B cell (primary cell): ENCODE results near the gene PDK2. TPM values are rescaled to one million over a fixed set of nuclear protein-coding genes. Genes with fewer than 3 reads are reported as not detected.

Experiments used
- ATAC-seq: fragments of 200-7000 bp; cut with Tn5 transposase; one replicate; pipeline ENCODE4 v1.10.0; 2021; ENCODE audit warnings: low read depth, mild to moderate bottlenecking, moderate number of reproducible peaks, moderate library complexity
- CTCF ChIA-PET: fragments of 350-600 bp; sonication (Branson Sonifier 250); formaldehyde crosslinking; loops from one replicate; lab custom pipeline; 2021; ENCODE audit warnings: antibody characterized with exemption, inconsistent platforms; lab: Charles Lee
- POLR2A ChIA-PET: fragments of 350-600 bp; sonication (Branson Sonifier 250); formaldehyde crosslinking; loops from one replicate; lab custom pipeline; 2021; ENCODE audit warnings: antibody characterized with exemption; lab: Charles Lee
- DNase-seq: peaks from one replicate; pipeline ENCODE4 v3.0.0; 2013
- H2AFZ ChIP-seq: 2 replicates; pipeline ENCODE4 v1.6.1; 2012; ENCODE audit warnings: mild to moderate bottlenecking, low read depth, low read length; ENCODE audit not compliant: insufficient read depth, poor library complexity, severe bottlenecking
- H3K27ac ChIP-seq, 2 donors: 1 replicate in 1 of 2; 2 replicates in 1 of 2; pipeline ENCODE4 v1.5.1; 2012 to 2013; ENCODE audit warnings: low read length in 2 of 2, mild to moderate bottlenecking in 2 of 2, moderate library complexity in 1 of 2
- H3K27me3 ChIP-seq, 4 experiments: fragments of 200-600 bp in 1 of 4; sonication (generic) in 1 of 4; replicated peaks in 1 of 4; 1 replicate in 2 of 4; 2 replicates in 2 of 4; pipeline versions ENCODE4 v1.6.1 to v1.7.0; 2013 to 2016; ENCODE audit warnings: low read length in 3 of 4, mild to moderate bottlenecking in 2 of 4, mixed read lengths in 1 of 4, moderate library complexity in 1 of 4; ENCODE audit not compliant: insufficient read depth in 4 of 4, control insufficient read depth in 3 of 4; ENCODE audit errors: control extremely low read depth in 1 of 4
- H3K36me3 ChIP-seq, 2 experiments: replicated peaks in 1 of 2; 1 replicate in 1 of 2; 2 replicates in 1 of 2; pipeline versions ENCODE4 v1.6.1 to v1.7.1; 2013; ENCODE audit warnings: low read length in 1 of 2; ENCODE audit not compliant: insufficient read depth in 2 of 2, control insufficient read depth in 1 of 2; ENCODE audit errors: control extremely low read depth in 1 of 2, extremely low read depth in 1 of 2
- H3K4me1 ChIP-seq, 2 donors: fragments of 200-600 bp in 1 of 2; sonication (generic) in 1 of 2; 1 replicate in 1 of 2; 2 replicates in 1 of 2; pipeline versions ENCODE4 v1.5.1 to v1.6.1; 2013 to 2017; ENCODE audit warnings: low read length in 2 of 2; ENCODE audit not compliant: control insufficient read depth in 2 of 2, insufficient read depth in 2 of 2
- H3K4me2 ChIP-seq: replicated peaks from 2 replicates; pipeline ENCODE3; 2012; ENCODE audit warnings: mild to moderate bottlenecking, low read depth, low read length; ENCODE audit not compliant: poor library complexity, severe bottlenecking
- H3K4me3 ChIP-seq, 5 experiments: fragments of 200-600 bp in 1 of 5; sonication (generic) in 1 of 5; 1 replicate in 3 of 5; 2 replicates in 2 of 5; pipeline versions ENCODE4 v1.5.1 to v1.7.0; 2011 to 2016; ENCODE audit warnings: low read length in 4 of 5, mild to moderate bottlenecking in 4 of 5, low read depth in 2 of 5, control low read depth in 1 of 5, moderate library complexity in 1 of 5; ENCODE audit not compliant: insufficient read depth in 1 of 5; ENCODE audit errors: control extremely low read depth in 1 of 5, extremely low read depth in 1 of 5
- H3K79me2 ChIP-seq: fragments of 200-600 bp; sonication (generic); one replicate; pipeline ENCODE4 v1.6.0; 2016; ENCODE audit warnings: low read length; ENCODE audit not compliant: control insufficient read depth, insufficient read depth
- H3K9ac ChIP-seq: fragments of 200-600 bp; sonication (generic); 2 replicates; pipeline ENCODE4 v1.6.1; 2017; ENCODE audit warnings: mild to moderate bottlenecking, low read length, moderate library complexity
- H3K9me3 ChIP-seq, 3 donors: one replicate each; pipeline versions ENCODE4 v1.6.1 to v1.7.1; 2013; ENCODE audit warnings: low read length in 2 of 3; ENCODE audit not compliant: control insufficient read depth in 2 of 3, insufficient read depth in 1 of 3; ENCODE audit errors: control extremely low read depth in 1 of 3
- H4K20me1 ChIP-seq: 2 replicates; pipeline ENCODE4 v1.6.0; 2012; ENCODE audit warnings: mild to moderate bottlenecking, low read length; ENCODE audit not compliant: insufficient read depth, control insufficient read depth, poor library complexity, severe bottlenecking
- H3K27ac Mint-ChIP-seq: one replicate; pipeline ENCODE4 v1.8.0; 2021; ENCODE audit warnings: mixed read lengths
- H3K27me3 Mint-ChIP-seq: one replicate; pipeline ENCODE4 v1.8.0; 2021; ENCODE audit warnings: mixed read lengths
- H3K4me1 Mint-ChIP-seq: one replicate; pipeline ENCODE4 v1.8.0; 2021; ENCODE audit warnings: mixed read lengths
- H3K4me3 Mint-ChIP-seq: one replicate; pipeline ENCODE4 v1.8.0; 2021; ENCODE audit warnings: mixed read lengths
- H3K9me3 Mint-ChIP-seq: one replicate; pipeline ENCODE4 v1.8.0; 2022; ENCODE audit warnings: mixed read lengths; ENCODE audit not compliant: insufficient read depth
- CTCF ChIP-seq: fragments of 200-600 bp; IDR thresholded peaks from one replicate; pipeline ENCODE4 v1.8.0; 2022; ENCODE audit warnings: antibody characterized with exemption, mild to moderate bottlenecking
- EZH2 ChIP-seq: IDR thresholded peaks from 2 replicates; pipeline ENCODE4 v1.6.1; 2012; ENCODE audit warnings: borderline replicate concordance, low read depth, mild to moderate bottlenecking, moderate library complexity, low read length; ENCODE audit not compliant: insufficient read depth, poor library complexity, severe bottlenecking
- WGBS: methylation state at CpG from one replicate; pipeline ENCODE4 v1.1.5; 2013; ENCODE audit warnings: missing lambda C conversion rate; ENCODE audit not compliant: insufficient coverage; 5-methylcytosine and 5-hydroxymethylcytosine counted together
- intact Hi-C: fragments of 100-400 bp; cut with micrococcal nuclease; formaldehyde crosslinking; loops from one replicate; pipeline ENCODE4 v1.10.0; 2022
- polyA plus RNA-seq: library from polyadenylated mRNA; depleted of rRNA; stranded (reverse); fragments of >200 nt; gene quantifications from 2 replicates; pipeline ENCODE4 v1.2.3, GENCODE V29; 2012
- total RNA-seq, 2 donors: library from RNA; stranded (reverse); fragments of 120-200 nt in 1 of 2; gene quantifications; 1 replicate in 1 of 2; 2 replicates in 1 of 2; pipeline versions ENCODE4 v1.2.3 to v1.2.4, GENCODE V29; 2013 to 2022

Gene PDK2
- total and polyA plus RNA-seq, 2 donors (not counting 1 experiment from before 2014, with no cell fraction given): 35.2 to 73.2 TPM

GRCh38 chr17:50048988-50049387 lies 46.2 kb upstream of the PDK2 start:
- CTCF ChIA-PET: no interaction called here
- 91% methylated on average over 4 of the region's 4 CpGs for WGBS
- intact Hi-C loops: no loop called here
- Histone ChIP-seq H3K4me3 (no peak overlapping the region), H2AFZ (no peak overlapping the region), H3K79me2 (no peaks in the 10 kb centered on the region), H3K4me1 (no peaks in the 10 kb centered on the region), H3K9ac (no peak overlapping the region), H3K9me3 (no peaks in the 10 kb centered on the region), H3K27me3 (peaks cover 0 to 26% (median 5%) of the 10 kb centered on the region in 4 experiments), H3K36me3 (no peaks in the 10 kb centered on the region), H4K20me1 (no peaks in the 10 kb centered on the region), H3K4me2 (no peak overlapping the region), H3K27ac (no peak overlapping the region)
- no peak for TF ChIP-seq CTCF
- no peak for TF ChIP-seq EZH2
- Mint-ChIP-seq H3K4me1 (no peaks in the 10 kb centered on the region), H3K9me3 (no peaks in the 10 kb centered on the region), H3K27ac (no peak overlapping the region), H3K27me3 (peaks cover 35% of the 10 kb centered on the region), H3K4me3 (no peak overlapping the region)
- POLR2A ChIA-PET: no interaction called here
- ATAC-seq (no peak), DNase-seq (no peak)

DNA sequence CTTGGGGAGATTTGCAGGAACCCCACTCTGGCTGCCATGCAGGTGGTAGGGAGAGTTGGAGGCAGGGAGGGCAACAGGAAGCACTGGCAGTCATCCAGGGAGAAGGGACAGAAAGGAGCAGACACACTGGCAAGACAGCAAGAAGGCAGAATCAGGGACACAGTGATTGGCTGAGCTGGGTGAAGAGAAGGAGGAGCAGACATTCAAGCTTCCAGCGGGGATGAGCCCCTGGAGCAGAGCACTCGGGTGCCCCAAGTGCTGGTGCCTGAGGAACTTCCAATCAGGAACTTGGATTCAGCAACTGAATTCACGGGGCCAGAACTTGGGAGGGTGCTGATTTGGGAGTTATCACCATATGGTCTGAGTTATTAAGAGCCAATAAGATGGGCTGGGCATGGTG lies 45.5 kb upstream of the PDK2 start:
- no peaks in the 10 kb centered on the region for H3K4me1 ChIP-seq
- no peaks in the 10 kb centered on the region for H3K79me2 ChIP-seq
- ChIA-PET POLR2A (no interaction called here), CTCF (no interaction called here)
- H3K9me3 Mint-ChIP-seq: no peaks in the 10 kb centered on the region
- H3K27ac ChIP-seq: no peak overlapping the region
- H3K4me3 Mint-ChIP-seq: no peak overlapping the region
- no peaks in the 10 kb centered on the region for H3K9me3 ChIP-seq
- no peak overlapping the region for H3K9ac ChIP-seq
- intact Hi-C loops: no loop called here
- H4K20me1 ChIP-seq: no peaks in the 10 kb centered on the region
- no peak overlapping the region for H3K4me3 ChIP-seq
- no peaks in the 10 kb centered on the region for H3K36me3 ChIP-seq
- no peaks in the 10 kb centered on the region for H3K4me1 Mint-ChIP-seq
- no peak for DNase-seq
- WGBS: 95% methylated on average over 3 of the region's 3 CpGs
- TF ChIP-seq CTCF: no peak
- no peak for TF ChIP-seq EZH2
- H2AFZ ChIP-seq: no peak overlapping the region
- no peak overlapping the region for H3K27ac Mint-ChIP-seq
- ATAC-seq: no peak
- no peak overlapping the region for H3K4me2 ChIP-seq
- H3K27me3 Mint-ChIP-seq: peaks cover 29% of the 10 kb centered on the region
- peaks cover 0 to 19% (median 2%) of the 10 kb centered on the region in 4 experiments for H3K27me3 ChIP-seq
